B cell (primary cell): ENCODE data around the gene LIN9. TPM values are rescaled to one million over a fixed set of nuclear protein-coding genes. Genes with fewer than 3 reads are reported as not detected.

Experiments
- ATAC-seq: fragments of 200-7000 bp; cut with Tn5 transposase; one replicate; pipeline ENCODE4 v1.10.0; 2021; ENCODE audit warnings: low read depth, mild to moderate bottlenecking, moderate number of reproducible peaks, moderate library complexity
- CTCF ChIA-PET: fragments of 350-600 bp; sonication (Branson Sonifier 250); formaldehyde crosslinking; loops from one replicate; lab custom pipeline; 2021; ENCODE audit warnings: antibody characterized with exemption, inconsistent platforms; lab: Charles Lee
- POLR2A ChIA-PET: fragments of 350-600 bp; sonication (Branson Sonifier 250); formaldehyde crosslinking; loops from one replicate; lab custom pipeline; 2021; ENCODE audit warnings: antibody characterized with exemption; lab: Charles Lee
- DNase-seq: peaks from one replicate; pipeline ENCODE4 v3.0.0; 2013
- H2AFZ ChIP-seq: 2 replicates; pipeline ENCODE4 v1.6.1; 2012; ENCODE audit warnings: mild to moderate bottlenecking, low read depth, low read length; ENCODE audit not compliant: insufficient read depth, poor library complexity, severe bottlenecking
- H3K27ac ChIP-seq, 2 donors: 1 replicate in 1 of 2; 2 replicates in 1 of 2; pipeline ENCODE4 v1.5.1; 2012 to 2013; ENCODE audit warnings: low read length in 2 of 2, mild to moderate bottlenecking in 2 of 2, moderate library complexity in 1 of 2
- H3K27me3 ChIP-seq, 4 experiments: fragments of 200-600 bp in 1 of 4; sonication (generic) in 1 of 4; replicated peaks in 1 of 4; 1 replicate in 2 of 4; 2 replicates in 2 of 4; pipeline versions ENCODE4 v1.6.1 to v1.7.0; 2013 to 2016; ENCODE audit warnings: low read length in 3 of 4, mild to moderate bottlenecking in 2 of 4, mixed read lengths in 1 of 4, moderate library complexity in 1 of 4; ENCODE audit not compliant: insufficient read depth in 4 of 4, control insufficient read depth in 3 of 4; ENCODE audit errors: control extremely low read depth in 1 of 4
- H3K36me3 ChIP-seq, 2 experiments: replicated peaks in 1 of 2; 1 replicate in 1 of 2; 2 replicates in 1 of 2; pipeline versions ENCODE4 v1.6.1 to v1.7.1; 2013; ENCODE audit warnings: low read length in 1 of 2; ENCODE audit not compliant: insufficient read depth in 2 of 2, control insufficient read depth in 1 of 2; ENCODE audit errors: control extremely low read depth in 1 of 2, extremely low read depth in 1 of 2
- H3K4me1 ChIP-seq, 2 donors: fragments of 200-600 bp in 1 of 2; sonication (generic) in 1 of 2; 1 replicate in 1 of 2; 2 replicates in 1 of 2; pipeline versions ENCODE4 v1.5.1 to v1.6.1; 2013 to 2017; ENCODE audit warnings: low read length in 2 of 2; ENCODE audit not compliant: control insufficient read depth in 2 of 2, insufficient read depth in 2 of 2
- H3K4me2 ChIP-seq: replicated peaks from 2 replicates; pipeline ENCODE3; 2012; ENCODE audit warnings: mild to moderate bottlenecking, low read depth, low read length; ENCODE audit not compliant: poor library complexity, severe bottlenecking
- H3K4me3 ChIP-seq, 5 experiments: fragments of 200-600 bp in 1 of 5; sonication (generic) in 1 of 5; 1 replicate in 3 of 5; 2 replicates in 2 of 5; pipeline versions ENCODE4 v1.5.1 to v1.7.0; 2011 to 2016; ENCODE audit warnings: low read length in 4 of 5, mild to moderate bottlenecking in 4 of 5, low read depth in 2 of 5, control low read depth in 1 of 5, moderate library complexity in 1 of 5; ENCODE audit not compliant: insufficient read depth in 1 of 5; ENCODE audit errors: control extremely low read depth in 1 of 5, extremely low read depth in 1 of 5
- H3K79me2 ChIP-seq: fragments of 200-600 bp; sonication (generic); one replicate; pipeline ENCODE4 v1.6.0; 2016; ENCODE audit warnings: low read length; ENCODE audit not compliant: control insufficient read depth, insufficient read depth
- H3K9ac ChIP-seq: fragments of 200-600 bp; sonication (generic); 2 replicates; pipeline ENCODE4 v1.6.1; 2017; ENCODE audit warnings: mild to moderate bottlenecking, low read length, moderate library complexity
- H3K9me3 ChIP-seq, 3 donors: one replicate each; pipeline versions ENCODE4 v1.6.1 to v1.7.1; 2013; ENCODE audit warnings: low read length in 2 of 3; ENCODE audit not compliant: control insufficient read depth in 2 of 3, insufficient read depth in 1 of 3; ENCODE audit errors: control extremely low read depth in 1 of 3
- H4K20me1 ChIP-seq: 2 replicates; pipeline ENCODE4 v1.6.0; 2012; ENCODE audit warnings: mild to moderate bottlenecking, low read length; ENCODE audit not compliant: insufficient read depth, control insufficient read depth, poor library complexity, severe bottlenecking
- H3K27ac Mint-ChIP-seq: one replicate; pipeline ENCODE4 v1.8.0; 2021; ENCODE audit warnings: mixed read lengths
- H3K27me3 Mint-ChIP-seq: one replicate; pipeline ENCODE4 v1.8.0; 2021; ENCODE audit warnings: mixed read lengths
- H3K4me1 Mint-ChIP-seq: one replicate; pipeline ENCODE4 v1.8.0; 2021; ENCODE audit warnings: mixed read lengths
- H3K4me3 Mint-ChIP-seq: one replicate; pipeline ENCODE4 v1.8.0; 2021; ENCODE audit warnings: mixed read lengths
- H3K9me3 Mint-ChIP-seq: one replicate; pipeline ENCODE4 v1.8.0; 2022; ENCODE audit warnings: mixed read lengths; ENCODE audit not compliant: insufficient read depth
- EZH2 ChIP-seq: IDR thresholded peaks from 2 replicates; pipeline ENCODE4 v1.6.1; 2012; ENCODE audit warnings: borderline replicate concordance, low read depth, mild to moderate bottlenecking, moderate library complexity, low read length; ENCODE audit not compliant: insufficient read depth, poor library complexity, severe bottlenecking
- WGBS: methylation state at CpG from one replicate; pipeline ENCODE4 v1.1.5; 2013; ENCODE audit warnings: missing lambda C conversion rate; ENCODE audit not compliant: insufficient coverage; 5-methylcytosine and 5-hydroxymethylcytosine counted together
- intact Hi-C: fragments of 100-400 bp; cut with micrococcal nuclease; formaldehyde crosslinking; loops from one replicate; pipeline ENCODE4 v1.10.0; 2022
- polyA plus RNA-seq: library from polyadenylated mRNA; depleted of rRNA; stranded (reverse); fragments of >200 nt; gene quantifications from 2 replicates; pipeline ENCODE4 v1.2.3, GENCODE V29; 2012
- total RNA-seq, 2 donors: library from RNA; stranded (reverse); fragments of 120-200 nt in 1 of 2; gene quantifications; 1 replicate in 1 of 2; 2 replicates in 1 of 2; pipeline versions ENCODE4 v1.2.3 to v1.2.4, GENCODE V29; 2013 to 2022
- TF ChIP-seq, protein P1 (sequence below): fragments of 200-600 bp; IDR thresholded peaks from one replicate; pipeline ENCODE4 v1.8.0; 2022; ENCODE audit warnings: antibody characterized with exemption, mild to moderate bottlenecking

Gene LIN9
- total and polyA plus RNA-seq, 2 donors (not counting 1 experiment from before 2014, with no cell fraction given) = 1.7 to 6.7 TPM

GRCh38 chr1:226320930-226321329 lies 12.0 kb upstream of the LIN9 start:
- no peak for ATAC-seq
- intact Hi-C loops = no loop called here
- no peaks in the 10 kb centered on the region for H3K9me3 ChIP-seq
- no peak overlapping the region for H2AFZ ChIP-seq
- WGBS = 96% methylated on average over 7 of the region's 10 CpGs
- H3K4me1 ChIP-seq = no peaks in the 10 kb centered on the region
- no peaks in the 10 kb centered on the region for H3K79me2 ChIP-seq
- no peak overlapping the region for H3K4me3 ChIP-seq
- Mint-ChIP-seq H3K27me3 (peaks cover 12% of the 10 kb centered on the region), H3K4me1 (no peaks in the 10 kb centered on the region), H3K27ac (no peak overlapping the region), H3K9me3 (no peaks in the 10 kb centered on the region), H3K4me3 (no peak overlapping the region)
- no peaks in the 10 kb centered on the region for H4K20me1 ChIP-seq
- no peak for DNase-seq
- H3K27ac ChIP-seq = no peak overlapping the region
- H3K9ac ChIP-seq = no peak overlapping the region
- H3K27me3 ChIP-seq = peaks cover 0 to 3% (median 0%) of the 10 kb centered on the region in 4 experiments
- no peak overlapping the region for H3K4me2 ChIP-seq
- CTCF ChIA-PET = no interaction called here
- POLR2A ChIA-PET = no interaction called here
- H3K36me3 ChIP-seq = no peaks in the 10 kb centered on the region
- no peak for TF ChIP-seq EZH2
- TF ChIP-seq, protein P1, sequence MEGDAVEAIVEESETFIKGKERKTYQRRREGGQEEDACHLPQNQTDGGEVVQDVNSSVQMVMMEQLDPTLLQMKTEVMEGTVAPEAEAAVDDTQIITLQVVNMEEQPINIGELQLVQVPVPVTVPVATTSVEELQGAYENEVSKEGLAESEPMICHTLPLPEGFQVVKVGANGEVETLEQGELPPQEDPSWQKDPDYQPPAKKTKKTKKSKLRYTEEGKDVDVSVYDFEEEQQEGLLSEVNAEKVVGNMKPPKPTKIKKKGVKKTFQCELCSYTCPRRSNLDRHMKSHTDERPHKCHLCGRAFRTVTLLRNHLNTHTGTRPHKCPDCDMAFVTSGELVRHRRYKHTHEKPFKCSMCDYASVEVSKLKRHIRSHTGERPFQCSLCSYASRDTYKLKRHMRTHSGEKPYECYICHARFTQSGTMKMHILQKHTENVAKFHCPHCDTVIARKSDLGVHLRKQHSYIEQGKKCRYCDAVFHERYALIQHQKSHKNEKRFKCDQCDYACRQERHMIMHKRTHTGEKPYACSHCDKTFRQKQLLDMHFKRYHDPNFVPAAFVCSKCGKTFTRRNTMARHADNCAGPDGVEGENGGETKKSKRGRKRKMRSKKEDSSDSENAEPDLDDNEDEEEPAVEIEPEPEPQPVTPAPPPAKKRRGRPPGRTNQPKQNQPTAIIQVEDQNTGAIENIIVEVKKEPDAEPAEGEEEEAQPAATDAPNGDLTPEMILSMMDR = no peak

GRCh38 chr1:226318471-226318870 lies 9.5 kb upstream of the LIN9 start:
- H3K4me3 ChIP-seq = no peak overlapping the region
- TF ChIP-seq, protein P1 = no peak
- TF ChIP-seq EZH2 = no peak
- H3K4me3 Mint-ChIP-seq = no peak overlapping the region
- H3K4me1 Mint-ChIP-seq = no peaks in the 10 kb centered on the region
- DNase-seq = no peak
- H3K27ac ChIP-seq = no peak overlapping the region
- ChIA-PET CTCF (no interaction called here), POLR2A (no interaction called here)
- H3K4me1 ChIP-seq = no peaks in the 10 kb centered on the region
- H2AFZ ChIP-seq = no peak overlapping the region
- no peaks in the 10 kb centered on the region for H3K9me3 ChIP-seq
- peaks cover 12% of the 10 kb centered on the region for H3K27me3 Mint-ChIP-seq
- peaks cover 0 to 3% (median 0%) of the 10 kb centered on the region in 4 experiments for H3K27me3 ChIP-seq
- WGBS = 100% methylated on average over 1 of the region's 5 CpGs
- no peaks in the 10 kb centered on the region for H3K36me3 ChIP-seq
- ATAC-seq = no peak
- no peaks in the 10 kb centered on the region for H3K79me2 ChIP-seq
- H3K9ac ChIP-seq = no peak overlapping the region
- no peaks in the 10 kb centered on the region for H3K9me3 Mint-ChIP-seq
- H3K27ac Mint-ChIP-seq = no peak overlapping the region
- no peaks in the 10 kb centered on the region for H4K20me1 ChIP-seq
- intact Hi-C loops = no loop called here
- no peak overlapping the region for H3K4me2 ChIP-seq
